ENCODE measurements around the gene HBZ.
A peak's percentile ranks its signal among the peaks of the same experiment; 100 is the strongest.
"Not testable (repeated sequence)": the region's sequence is repeated elsewhere in the genome, so short reads cannot be mapped to it uniquely, and the experiment has no call there.

HBZ gene

DNA sequence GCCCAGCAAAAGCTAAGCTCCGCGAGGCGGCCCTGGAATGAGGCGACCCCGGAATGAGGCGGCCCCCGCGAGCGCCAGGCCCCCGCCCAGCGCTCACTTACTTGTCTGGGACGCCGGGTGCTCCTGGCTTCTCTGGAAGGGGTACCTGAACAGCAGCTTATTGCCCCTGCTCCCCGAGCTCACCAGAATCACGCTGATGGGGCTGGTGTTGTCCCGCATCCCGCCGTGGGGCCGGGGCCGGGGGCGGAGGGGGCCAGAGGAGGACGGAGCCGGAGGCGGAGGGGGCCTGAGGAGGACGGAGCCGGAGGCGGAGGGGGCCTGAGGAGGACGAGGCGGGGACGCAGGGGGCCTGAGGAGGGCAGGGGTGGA, 14.4 kb upstream of the HBZ start:
- peak; percentile 15 for DNase-seq

DNA sequence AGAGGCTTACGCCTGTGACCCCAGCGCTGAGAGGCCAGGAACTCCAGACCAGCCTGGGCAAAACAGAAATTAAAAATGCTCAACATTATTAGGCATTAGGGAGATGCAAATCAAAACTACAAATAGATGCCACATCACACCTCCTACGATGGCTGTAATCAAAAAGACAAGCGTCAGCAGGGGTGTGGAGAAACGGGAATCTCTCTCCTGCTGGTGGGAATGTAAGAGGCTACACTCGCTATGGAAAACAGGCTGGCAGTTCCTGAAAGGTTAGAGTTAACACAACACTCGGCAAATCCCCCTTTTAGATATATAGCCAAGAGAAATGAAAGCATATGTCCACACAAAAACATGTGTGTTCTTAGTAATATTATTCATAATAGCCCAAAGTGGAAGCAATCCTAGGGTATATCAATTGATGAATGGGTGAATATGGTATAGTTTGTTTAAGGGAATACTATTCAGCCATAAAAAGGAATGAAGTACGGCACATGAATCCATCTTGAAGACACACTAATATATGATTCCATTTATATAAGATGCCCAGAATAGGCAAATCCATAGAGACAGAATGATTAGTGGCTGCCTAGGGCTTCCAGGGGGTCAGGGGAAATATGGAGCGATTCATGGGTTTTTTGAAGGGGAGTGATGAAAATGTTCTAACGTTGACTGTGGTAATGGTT, 12.1 kb upstream of the HBZ start:
- DNase-seq = no peak

- DNase-seq = no peak
Observed at GRCh38 chr16:142405-142967, 10.0 kb upstream of the HBZ start.

DNA sequence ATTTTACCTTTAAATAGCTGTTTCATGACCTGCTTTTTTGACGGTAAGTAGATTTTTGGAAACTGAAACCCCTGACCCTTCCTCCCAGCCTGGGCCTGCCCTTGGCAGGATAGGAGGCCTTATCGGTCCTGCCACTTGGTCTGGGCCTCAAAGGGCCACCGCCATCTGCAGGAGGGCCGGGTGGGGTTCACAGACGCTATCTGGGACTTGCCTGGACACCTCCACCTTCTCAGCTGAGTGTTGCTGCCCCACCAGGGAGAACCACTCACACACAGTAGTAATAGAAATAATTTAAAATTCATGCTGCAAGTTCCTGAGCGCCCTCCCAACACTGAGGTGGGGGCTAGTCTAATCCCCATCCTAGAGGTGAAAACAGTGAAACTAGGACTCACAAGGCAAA, 9.4 kb upstream of the HBZ start:
- no peak for DNase-seq

- no peak for DNase-seq
Observed at GRCh38 chr16:143456-143855, 9.0 kb upstream of the HBZ start.

- no peak for DNase-seq
Observed at GRCh38 chr16:144797-145252, 7.6 kb upstream of the HBZ start.

GRCh38 chr16:146646-147045, 5.8 kb upstream of the HBZ start:
- DNase-seq = no peak

DNA sequence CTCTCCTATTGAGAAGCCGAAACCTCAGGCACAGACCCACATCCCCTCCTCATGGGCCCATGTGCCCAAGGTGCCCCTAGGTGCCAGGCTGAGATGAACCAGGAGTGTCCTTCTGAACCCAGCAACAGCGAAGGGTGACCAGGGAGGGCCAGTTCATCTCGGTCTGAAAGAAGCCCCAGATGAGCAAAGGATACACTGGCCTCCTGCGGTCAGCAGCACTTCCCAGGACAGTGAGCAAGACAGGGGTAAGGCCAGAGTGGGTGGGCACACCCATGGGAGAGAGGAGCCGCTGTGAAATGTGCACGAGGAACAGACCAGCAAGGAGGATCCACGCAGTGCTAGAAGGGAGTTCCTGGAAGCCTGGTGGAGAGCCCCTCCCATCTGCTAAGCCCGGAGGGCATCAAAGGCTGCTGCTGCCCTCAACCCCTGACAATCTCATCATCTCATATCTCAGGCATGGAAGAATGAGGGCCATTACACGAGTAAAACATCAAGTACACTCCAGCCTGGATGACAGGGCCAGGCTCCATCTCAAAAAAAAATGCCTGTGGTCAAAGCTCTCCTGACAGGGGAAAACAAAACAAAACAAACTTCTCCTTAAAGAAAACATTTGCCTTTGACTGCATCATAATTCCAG, 3.3 kb upstream of the HBZ start:
- DNase-seq = no peak

GRCh38 chr16:153129-153521, 681 bp downstream of the HBZ start:
- DNase-seq = not testable (repeated sequence)

DNA sequence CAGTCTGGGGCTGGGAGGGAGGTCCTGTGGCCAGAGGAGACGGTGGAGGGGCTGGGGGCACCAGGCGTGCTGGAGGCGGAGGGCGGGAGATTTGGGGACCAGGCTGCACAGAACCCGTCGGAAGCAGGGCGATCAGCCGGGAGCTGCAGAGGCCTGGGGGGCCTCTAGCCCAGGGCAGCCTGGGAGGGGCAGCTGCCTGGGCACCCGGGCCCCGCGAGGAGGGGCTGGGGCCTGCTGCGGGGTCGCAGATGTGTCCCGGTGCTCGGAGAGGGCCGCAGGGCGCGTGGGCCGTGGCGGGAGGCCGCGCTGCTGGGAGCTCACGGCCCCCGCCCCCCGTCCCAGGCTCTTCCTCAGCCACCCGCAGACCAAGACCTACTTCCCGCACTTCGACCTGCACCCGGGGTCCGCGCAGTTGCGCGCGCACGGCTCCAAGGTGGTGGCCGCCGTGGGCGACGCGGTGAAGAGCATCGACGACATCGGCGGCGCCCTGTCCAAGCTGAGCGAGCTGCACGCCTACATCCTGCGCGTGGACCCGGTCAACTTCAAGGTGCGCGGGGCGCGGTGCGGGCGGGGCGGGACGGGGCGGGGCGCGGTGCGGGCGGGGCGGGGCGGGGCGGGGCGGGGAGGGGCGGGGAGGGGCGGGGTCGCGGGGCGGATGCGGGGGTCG, 1.2 kb downstream of the HBZ start:
- not testable (repeated sequence) for DNase-seq

DNA sequence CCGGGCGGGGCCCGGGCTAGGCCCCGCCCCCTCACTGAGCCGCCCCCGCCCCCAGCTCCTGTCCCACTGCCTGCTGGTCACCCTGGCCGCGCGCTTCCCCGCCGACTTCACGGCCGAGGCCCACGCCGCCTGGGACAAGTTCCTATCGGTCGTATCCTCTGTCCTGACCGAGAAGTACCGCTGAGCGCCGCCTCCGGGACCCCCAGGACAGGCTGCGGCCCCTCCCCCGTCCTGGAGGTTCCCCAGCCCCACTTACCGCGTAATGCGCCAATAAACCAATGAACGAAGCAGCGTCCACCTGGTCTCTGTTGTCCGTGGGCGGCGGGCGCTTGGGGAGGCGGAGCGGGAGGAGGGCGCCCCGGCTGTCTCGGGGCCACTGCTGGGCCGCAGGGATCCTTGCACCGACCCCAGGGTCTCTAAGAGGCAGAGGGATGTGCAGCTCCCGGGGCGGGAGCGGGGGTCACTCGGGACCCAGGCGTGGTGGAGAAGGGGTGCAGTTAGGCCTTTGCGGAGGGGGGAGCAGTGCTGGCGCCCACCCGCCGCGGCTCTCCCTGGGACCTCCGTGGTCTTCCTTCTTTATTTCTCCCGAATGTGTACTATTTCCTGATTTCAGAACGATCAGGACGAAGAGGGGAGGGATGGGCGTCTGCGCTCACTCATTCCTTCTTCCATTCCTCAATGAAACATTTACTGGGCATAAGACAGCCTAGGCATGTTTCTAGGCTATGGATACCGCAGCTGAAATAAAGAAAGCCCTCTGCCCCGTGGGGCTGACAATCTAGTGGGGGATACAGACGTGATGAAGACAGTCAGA, 2.0 kb downstream of the HBZ start:
- no peak for DNase-seq

GRCh38 chr16:155031-155398, 2.6 kb downstream of the HBZ start:
- no peak for DNase-seq

DNA sequence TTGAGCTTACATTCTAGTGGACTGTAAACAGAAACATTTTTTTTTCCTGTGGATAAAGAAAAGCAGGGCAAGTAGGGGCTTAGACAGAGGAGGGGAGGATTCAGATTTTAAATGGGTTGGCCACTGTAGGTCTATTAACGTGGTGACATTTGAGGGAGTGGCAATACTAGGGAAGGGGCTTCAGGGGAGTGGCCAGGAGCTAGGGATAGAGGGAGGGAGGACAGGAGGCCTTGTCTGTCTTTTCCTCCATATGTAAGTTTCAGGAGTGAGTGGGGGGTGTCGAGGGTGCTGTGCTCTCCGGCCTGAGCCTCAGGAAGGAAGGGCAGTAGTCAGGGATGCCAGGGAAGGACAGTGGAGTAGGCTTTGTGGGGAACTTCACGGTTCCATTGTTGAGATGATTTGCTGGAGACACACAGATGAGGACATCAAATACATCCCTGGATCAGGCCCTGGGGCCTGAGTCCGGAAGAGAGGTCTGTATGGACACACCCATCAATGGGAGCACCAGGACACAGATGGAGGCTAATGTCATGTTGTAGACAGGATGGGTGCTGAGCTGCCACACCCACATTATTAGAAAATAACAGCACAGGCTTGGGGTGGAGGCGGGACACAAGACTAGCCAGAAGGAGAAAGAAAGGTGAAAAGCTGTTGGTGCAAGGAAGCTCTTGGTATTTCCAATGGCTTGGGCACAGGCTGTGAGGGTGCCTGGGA, 6.8 kb downstream of the HBZ start:
- no peak for DNase-seq

GRCh38 chr16:160242-160641, 7.8 kb downstream of the HBZ start:
- DNase-seq = not testable (repeated sequence)

DNA sequence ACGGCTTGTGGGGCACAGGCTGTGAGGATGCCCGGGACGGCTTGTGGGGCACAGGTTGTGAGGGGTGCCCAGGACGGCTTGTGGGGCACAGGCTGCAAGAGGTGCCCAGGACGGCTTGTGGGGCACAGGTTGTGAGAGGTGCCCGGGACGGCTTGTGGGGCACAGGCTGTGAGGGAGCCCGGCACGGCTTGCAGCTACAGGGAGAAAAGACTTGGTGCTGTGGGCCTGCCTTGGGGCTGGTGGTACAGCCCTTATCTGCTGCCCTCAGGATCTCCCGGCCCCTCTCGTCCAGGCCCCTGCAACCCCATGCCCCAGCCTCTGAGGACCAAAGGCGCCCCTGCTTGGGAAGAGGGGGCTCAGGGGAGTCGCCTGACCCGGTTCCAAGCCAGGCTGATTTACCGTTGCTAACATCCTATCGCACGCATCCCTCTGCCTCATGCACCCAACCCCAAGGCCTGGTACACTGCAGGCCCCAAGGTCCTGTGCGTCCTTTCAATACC, 8.3 kb downstream of the HBZ start:
- DNase-seq = no peak

GRCh38 chr16:162271-162991, 10.0 kb downstream of the HBZ start:
- DNase-seq = no peak

GRCh38 chr16:163139-163538, 10.7 kb downstream of the HBZ start:
- DNase-seq = not testable (repeated sequence)

GRCh38 chr16:163696-164095, 11.3 kb downstream of the HBZ start:
- not testable (repeated sequence) for DNase-seq

- not testable (repeated sequence) for DNase-seq
Observed at GRCh38 chr16:164134-164823, 11.8 kb downstream of the HBZ start.

GRCh38 chr16:164827-165538, 12.5 kb downstream of the HBZ start:
- no peak for DNase-seq
